DOHH2 (cell line): Measurements from ENCODE around the gene KCTD14.

Source experiments
- EZH2phosphoT487 ChIP-seq: fragments of 200-600 bp; sonication (generic); IDR thresholded peaks from 2 replicates; pipeline ENCODE4 v1.6.1; 2017; ENCODE audit warnings: borderline replicate concordance, mild to moderate bottlenecking, antibody characterized with exemption, low read length, moderate library complexity, mixed read lengths
- TF ChIP-seq, protein P1 (sequence below): fragments of 200-600 bp; sonication (generic); IDR thresholded peaks from one replicate; pipeline ENCODE4 v1.5.1; 2014; ENCODE audit warnings: antibody characterized with exemption, mild to moderate bottlenecking, low read depth, low read length; ENCODE audit not compliant: poor library complexity, severe bottlenecking

DNA sequence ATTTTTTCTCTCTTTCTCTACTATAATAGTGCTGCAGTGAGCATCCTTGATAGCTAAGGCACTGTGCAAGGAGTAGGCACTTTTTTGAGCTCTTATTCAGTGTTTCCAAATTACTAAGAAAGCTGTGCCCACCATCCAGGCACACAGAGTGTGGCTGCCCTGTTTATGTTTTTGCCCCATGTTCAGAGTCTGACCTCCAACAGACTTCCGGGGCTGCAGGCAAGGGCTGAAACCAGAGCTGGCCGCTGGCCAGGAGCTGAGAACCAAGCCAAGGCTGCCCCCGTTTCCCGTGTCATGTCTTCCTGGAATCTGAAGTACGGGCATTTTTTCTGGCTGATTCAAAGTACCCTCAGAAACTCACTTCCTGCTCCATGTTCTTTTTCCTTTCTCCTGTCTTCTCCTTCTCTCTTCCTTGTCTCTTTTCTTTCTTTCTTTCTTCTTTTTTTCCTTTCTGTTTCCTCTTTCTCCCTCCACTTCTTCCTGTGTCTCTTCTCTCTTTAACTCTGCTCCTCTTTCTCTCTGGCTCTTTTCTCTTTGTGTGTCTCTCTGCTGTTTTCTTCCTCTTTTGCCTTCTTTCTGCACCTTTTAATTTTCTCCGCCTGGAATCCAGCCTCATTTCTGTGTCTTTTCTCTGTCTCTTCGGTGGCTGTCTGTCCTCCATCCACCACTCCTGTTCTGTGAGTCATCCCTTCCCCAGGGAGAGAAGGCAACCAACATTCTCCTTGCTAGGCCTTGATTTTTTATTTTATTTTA, 17.0 kb upstream of the KCTD14 start:
- TF ChIP-seq, protein P1, sequence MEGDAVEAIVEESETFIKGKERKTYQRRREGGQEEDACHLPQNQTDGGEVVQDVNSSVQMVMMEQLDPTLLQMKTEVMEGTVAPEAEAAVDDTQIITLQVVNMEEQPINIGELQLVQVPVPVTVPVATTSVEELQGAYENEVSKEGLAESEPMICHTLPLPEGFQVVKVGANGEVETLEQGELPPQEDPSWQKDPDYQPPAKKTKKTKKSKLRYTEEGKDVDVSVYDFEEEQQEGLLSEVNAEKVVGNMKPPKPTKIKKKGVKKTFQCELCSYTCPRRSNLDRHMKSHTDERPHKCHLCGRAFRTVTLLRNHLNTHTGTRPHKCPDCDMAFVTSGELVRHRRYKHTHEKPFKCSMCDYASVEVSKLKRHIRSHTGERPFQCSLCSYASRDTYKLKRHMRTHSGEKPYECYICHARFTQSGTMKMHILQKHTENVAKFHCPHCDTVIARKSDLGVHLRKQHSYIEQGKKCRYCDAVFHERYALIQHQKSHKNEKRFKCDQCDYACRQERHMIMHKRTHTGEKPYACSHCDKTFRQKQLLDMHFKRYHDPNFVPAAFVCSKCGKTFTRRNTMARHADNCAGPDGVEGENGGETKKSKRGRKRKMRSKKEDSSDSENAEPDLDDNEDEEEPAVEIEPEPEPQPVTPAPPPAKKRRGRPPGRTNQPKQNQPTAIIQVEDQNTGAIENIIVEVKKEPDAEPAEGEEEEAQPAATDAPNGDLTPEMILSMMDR: no peak
- no peak for TF ChIP-seq EZH2phosphoT487
